Choroid plexus epithelial cell (primary cell): Measurements from ENCODE around the gene TDG.
A peak's percentile ranks its signal among the peaks of the same experiment; 100 is the strongest.

Experiments
- DNase-seq: peaks from one replicate; pipeline ENCODE4 v3.0.0-alpha.2; 2010; ENCODE audit warnings: low read depth
- H3K4me3 ChIP-seq: 2 replicates; pipeline ENCODE4 v1.5.1; 2011; ENCODE audit warnings: low read depth, mild to moderate bottlenecking, control low read depth, low read length, moderate library complexity
- CTCF ChIP-seq: conservative IDR thresholded peaks from 2 replicates; pipeline ENCODE4 v1.5.1; 2011; ENCODE audit warnings: low read depth, mild to moderate bottlenecking, control low read depth, inconsistent platforms, low read length, moderate library complexity

The TDG gene

GRCh38 chr12:103975368-103975767 lies 9.7 kb downstream of the TDG start:
- no peak for TF ChIP-seq CTCF

GRCh38 chr12:103978384-103978982 lies 12.8 kb downstream of the TDG start:
- no peak for TF ChIP-seq CTCF
- DNase-seq = no peak
- no peak overlapping the region for H3K4me3 ChIP-seq

More at GRCh38 chr12:103975368-103975767, 9.7 kb downstream of the TDG start:
- no peak for DNase-seq
- no peak overlapping the region for H3K4me3 ChIP-seq

GRCh38 chr12:103986829-103987228 lies 21.2 kb downstream of the TDG start:
- TF ChIP-seq CTCF = no peak
- no peak overlapping the region for H3K4me3 ChIP-seq
- peak; percentile 68 for DNase-seq

- DNase-seq = no peak
Observed at GRCh38 chr12:103994235-103994634, 28.6 kb downstream of the TDG start.

GRCh38 chr12:103996595-103996994 lies 30.9 kb downstream of the TDG start:
- TF ChIP-seq CTCF = no peak
- H3K4me3 ChIP-seq = no peak overlapping the region
- DNase-seq = no peak

More at GRCh38 chr12:103994235-103994634, 28.6 kb downstream of the TDG start:
- TF ChIP-seq CTCF = no peak
- no peak overlapping the region for H3K4me3 ChIP-seq

- no peak for DNase-seq
- TF ChIP-seq CTCF = no peak
Observed at GRCh38 chr12:103997286-103997900, 31.7 kb downstream of the TDG start.

GRCh38 chr12:103998976-103999375 lies 33.3 kb downstream of the TDG start:
- no peak overlapping the region for H3K4me3 ChIP-seq
- no peak for DNase-seq
- TF ChIP-seq CTCF = no peak

More at GRCh38 chr12:103997286-103997900, 31.7 kb downstream of the TDG start:
- H3K4me3 ChIP-seq = no peak overlapping the region
